ENCODE measurements around the gene ZSWIM3.

DNA sequence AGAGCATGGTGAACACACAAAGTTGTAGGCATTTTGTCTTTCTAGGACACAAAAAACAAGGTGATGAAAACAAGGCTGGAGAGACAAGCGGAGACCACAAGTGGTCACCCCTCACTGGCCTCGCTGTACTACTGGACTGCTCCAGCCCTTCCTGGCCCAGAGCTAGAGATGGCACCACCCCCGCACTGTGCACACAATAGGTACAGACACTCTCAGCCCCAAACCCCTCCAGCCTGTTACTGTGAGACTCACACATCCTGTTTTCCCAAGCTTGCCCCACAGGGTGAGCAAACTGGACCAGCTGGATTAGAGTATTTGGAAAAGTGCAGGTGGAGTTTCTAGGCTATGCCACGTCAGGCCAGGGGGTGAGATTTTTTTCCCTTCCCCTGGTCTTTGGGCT lies 15.2 kb downstream of the ZSWIM3 start:
- TF ChIP-seq NFYB (CRISPR knock-in tag; IDR thresholded peaks at IDR 0.05) (no peak), ZNF24 (IDR thresholded peaks at IDR 0.05) (no peak), EZH2 (conservative IDR thresholded peaks at IDR 0.05; ENCODE audit: low read depth, low read length) (no peak), NFE2 (CRISPR knock-in tag; IDR thresholded peaks at IDR 0.05) (no peak), TAF15 (IDR thresholded peaks at IDR 0.05; ENCODE audit: low read depth, low read length, poor library complexity, severe bottlenecking) (no peak)
- TF ChIP-seq, protein P1, sequence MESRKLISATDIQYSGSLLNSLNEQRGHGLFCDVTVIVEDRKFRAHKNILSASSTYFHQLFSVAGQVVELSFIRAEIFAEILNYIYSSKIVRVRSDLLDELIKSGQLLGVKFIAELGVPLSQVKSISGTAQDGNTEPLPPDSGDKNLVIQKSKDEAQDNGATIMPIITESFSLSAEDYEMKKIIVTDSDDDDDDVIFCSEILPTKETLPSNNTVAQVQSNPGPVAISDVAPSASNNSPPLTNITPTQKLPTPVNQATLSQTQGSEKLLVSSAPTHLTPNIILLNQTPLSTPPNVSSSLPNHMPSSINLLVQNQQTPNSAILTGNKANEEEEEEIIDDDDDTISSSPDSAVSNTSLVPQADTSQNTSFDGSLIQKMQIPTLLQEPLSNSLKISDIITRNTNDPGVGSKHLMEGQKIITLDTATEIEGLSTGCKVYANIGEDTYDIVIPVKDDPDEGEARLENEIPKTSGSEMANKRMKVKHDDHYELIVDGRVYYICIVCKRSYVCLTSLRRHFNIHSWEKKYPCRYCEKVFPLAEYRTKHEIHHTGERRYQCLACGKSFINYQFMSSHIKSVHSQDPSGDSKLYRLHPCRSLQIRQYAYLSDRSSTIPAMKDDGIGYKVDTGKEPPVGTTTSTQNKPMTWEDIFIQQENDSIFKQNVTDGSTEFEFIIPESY (CRISPR knock-in tag; IDR thresholded peaks at IDR 0.05), result no peak

Measured in HepG2 (cell line).